ENCODE results near the gene POLR2E. TPM values are rescaled to one million over a fixed set of nuclear protein-coding genes. Genes with fewer than 3 reads are reported as not detected.
A peak's percentile ranks its signal among the peaks of the same experiment; 100 is the strongest.

The POLR2E gene
- total RNA-seq, 1 donor from 2014 or later = 137 TPM

DNA sequence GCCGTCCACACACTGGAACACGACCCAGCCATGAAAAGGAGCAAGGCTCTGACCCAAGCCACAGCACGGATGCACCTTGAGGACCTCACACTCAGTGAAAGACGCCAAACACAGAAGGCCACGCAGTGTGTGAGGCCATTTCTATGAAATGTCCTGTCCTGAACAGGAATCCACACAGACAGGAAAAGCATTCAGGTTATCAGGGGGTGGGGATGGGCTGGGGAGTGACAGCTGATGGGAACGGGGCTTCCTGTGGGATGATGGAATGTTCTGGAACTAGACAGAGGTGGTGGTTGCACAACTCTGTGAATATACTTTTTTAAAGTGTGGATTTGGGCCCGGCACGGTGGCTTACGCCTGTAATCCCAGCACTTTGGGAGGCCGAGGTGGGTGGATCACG is 39.3 kb upstream of the POLR2E start:
- DNase-seq (ENCODE audit: low spot score in 2 of 2, unreplicated experiment in 2 of 2) = no peak
- Mint-ChIP-seq H3K4me1 (peaks cover 3% of the 10 kb centered on the region), H3K9me3 (no peaks in the 10 kb centered on the region), H3K27ac (no peak overlapping the region), H3K27me3 (ENCODE audit: low read depth) (no peaks in the 10 kb centered on the region), H3K36me3 (peaks cover 7% of the 10 kb centered on the region), H3K4me3 (no peak overlapping the region)
- TF ChIP-seq, protein P1, sequence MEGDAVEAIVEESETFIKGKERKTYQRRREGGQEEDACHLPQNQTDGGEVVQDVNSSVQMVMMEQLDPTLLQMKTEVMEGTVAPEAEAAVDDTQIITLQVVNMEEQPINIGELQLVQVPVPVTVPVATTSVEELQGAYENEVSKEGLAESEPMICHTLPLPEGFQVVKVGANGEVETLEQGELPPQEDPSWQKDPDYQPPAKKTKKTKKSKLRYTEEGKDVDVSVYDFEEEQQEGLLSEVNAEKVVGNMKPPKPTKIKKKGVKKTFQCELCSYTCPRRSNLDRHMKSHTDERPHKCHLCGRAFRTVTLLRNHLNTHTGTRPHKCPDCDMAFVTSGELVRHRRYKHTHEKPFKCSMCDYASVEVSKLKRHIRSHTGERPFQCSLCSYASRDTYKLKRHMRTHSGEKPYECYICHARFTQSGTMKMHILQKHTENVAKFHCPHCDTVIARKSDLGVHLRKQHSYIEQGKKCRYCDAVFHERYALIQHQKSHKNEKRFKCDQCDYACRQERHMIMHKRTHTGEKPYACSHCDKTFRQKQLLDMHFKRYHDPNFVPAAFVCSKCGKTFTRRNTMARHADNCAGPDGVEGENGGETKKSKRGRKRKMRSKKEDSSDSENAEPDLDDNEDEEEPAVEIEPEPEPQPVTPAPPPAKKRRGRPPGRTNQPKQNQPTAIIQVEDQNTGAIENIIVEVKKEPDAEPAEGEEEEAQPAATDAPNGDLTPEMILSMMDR (IDR thresholded peaks at IDR 0.05; ENCODE audit: unreplicated experiment) = no peak

DNA sequence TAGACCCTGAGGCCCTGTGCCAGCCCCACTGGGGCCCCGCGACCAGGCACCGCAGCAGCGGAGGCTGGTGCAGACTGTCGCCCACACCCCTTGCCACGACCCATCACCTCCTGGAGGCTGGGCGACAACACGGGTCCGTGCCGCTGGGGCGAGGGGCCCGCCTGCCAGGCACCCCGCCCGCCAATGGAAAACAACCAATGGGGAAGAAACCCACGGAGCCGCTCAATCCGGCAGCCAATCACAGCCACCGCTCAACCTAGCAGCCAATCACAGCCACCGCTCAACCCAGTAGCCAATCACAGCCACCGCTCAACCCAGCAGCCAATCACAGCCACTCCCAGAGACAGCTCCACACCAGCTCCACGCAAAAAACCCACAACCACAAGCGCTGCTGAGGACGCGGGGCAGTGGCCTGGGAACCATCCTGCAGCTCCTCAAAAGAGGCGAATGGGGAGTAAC is 38.3 kb upstream of the POLR2E start:
- no peaks in the 10 kb centered on the region for H3K27me3 Mint-ChIP-seq (ENCODE audit: low read depth)
- H3K4me1 Mint-ChIP-seq = peaks cover 3% of the 10 kb centered on the region
- H3K36me3 Mint-ChIP-seq = peaks cover 1% of the 10 kb centered on the region
- DNase-seq (ENCODE audit: low spot score in 2 of 2, unreplicated experiment in 2 of 2) = no peak
- H3K27ac Mint-ChIP-seq = no peak overlapping the region
- TF ChIP-seq, protein P1 (IDR thresholded peaks at IDR 0.05; ENCODE audit: unreplicated experiment) = no peak
- H3K4me3 Mint-ChIP-seq = no peak overlapping the region
- no peaks in the 10 kb centered on the region for H3K9me3 Mint-ChIP-seq

DNA sequence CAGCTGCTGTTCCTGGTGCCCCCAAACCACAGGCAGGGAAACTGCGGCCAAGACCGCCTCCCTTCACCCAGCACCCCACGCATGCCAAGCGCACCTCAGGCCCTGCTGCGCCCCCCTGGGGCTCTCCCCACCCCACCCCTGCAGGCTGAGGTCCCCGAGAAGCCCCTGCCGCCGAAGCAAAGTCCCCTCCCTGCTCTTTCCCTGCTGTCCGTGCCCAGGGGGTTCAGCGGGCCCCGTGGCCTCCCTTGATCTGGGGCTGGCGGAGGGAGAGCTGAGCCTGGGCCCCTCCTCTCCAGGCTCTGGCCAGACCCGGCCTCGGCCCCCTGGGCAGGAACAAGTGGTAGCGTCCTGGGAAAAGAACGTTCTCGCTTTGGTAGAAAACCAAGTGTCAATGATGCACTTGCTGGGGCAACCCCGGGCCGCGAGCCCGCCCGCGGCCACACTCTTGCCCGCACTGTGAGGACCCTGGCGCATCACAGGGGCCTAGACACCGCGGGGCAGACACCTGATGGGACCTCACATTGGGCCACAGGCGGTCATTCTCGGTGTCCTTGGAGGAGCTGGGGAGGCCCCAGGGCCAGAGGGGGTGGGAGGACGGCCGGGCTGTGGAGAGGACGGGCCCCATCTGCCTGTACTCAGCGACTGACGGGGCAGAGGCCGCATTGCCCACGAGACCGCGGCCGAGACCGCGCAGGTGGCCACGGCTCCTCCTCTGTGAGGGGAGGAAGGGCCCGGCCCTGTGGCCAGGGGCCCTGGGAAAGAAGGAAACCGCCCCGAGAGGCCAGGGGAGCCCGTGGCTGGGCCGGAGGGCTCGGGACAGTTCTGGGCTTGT is 37.6 kb upstream of the POLR2E start:
- Mint-ChIP-seq H3K9me3 (no peaks in the 10 kb centered on the region), H3K27ac (no peak overlapping the region), H3K4me3 (peak overlapping the region; percentile 49), H3K4me1 (peaks cover 3% of the 10 kb centered on the region), H3K36me3 (peaks cover 1% of the 10 kb centered on the region), H3K27me3 (ENCODE audit: low read depth) (no peaks in the 10 kb centered on the region)
- DNase-seq (ENCODE audit: low spot score in 2 of 2, unreplicated experiment in 2 of 2) = no peak
- TF ChIP-seq, protein P1 (IDR thresholded peaks at IDR 0.05; ENCODE audit: unreplicated experiment) = no peak

DNA sequence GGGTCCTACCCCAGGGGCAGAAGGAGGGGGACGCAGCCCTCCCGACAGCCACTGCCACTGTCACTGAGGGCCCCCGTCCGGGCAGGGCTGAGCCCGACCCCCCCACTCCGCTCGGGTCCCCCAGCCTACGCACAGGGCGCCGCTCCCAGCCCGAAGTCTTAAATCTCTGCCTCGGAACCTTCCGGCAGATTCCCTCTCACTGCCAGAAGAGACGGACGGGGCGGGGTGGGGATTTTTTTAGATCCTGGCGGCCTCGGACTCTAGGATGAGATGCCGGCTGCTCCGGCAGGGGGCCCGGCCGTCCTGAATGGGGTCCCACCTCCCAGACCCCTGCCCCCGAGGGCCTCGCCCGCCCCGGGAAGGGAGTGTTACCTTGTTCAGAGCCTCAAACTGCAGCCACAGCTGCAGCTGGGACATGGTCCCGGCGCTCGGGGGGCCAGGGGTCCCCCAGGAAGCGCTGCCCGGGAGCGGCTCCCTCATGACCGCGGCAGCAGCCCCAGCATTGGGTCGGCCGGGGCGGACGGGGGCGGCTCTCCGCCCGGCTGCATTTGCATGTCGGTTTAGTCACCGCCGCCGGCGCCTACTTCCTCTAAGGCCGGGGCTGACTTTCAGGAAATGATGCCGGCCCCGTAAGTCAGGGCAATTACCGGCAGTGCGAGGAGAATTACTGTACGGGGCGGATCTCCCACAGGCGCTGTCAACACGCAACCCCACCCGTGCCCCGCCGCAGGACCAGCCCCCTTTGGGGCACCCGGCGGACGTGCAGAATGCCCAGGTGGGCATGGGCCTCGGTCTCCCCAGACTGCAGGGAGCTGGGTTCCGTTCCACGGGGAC is 36.8 kb upstream of the POLR2E start:
- H3K9me3 Mint-ChIP-seq = no peaks in the 10 kb centered on the region
- H3K4me3 Mint-ChIP-seq = peak overlapping the region; percentile 49
- TF ChIP-seq, protein P1 (IDR thresholded peaks at IDR 0.05; ENCODE audit: unreplicated experiment) = no peak
- peak in 1 of 2 experiments; percentile 73 for DNase-seq (ENCODE audit: low spot score in 2 of 2, unreplicated experiment in 2 of 2)
- H3K27me3 Mint-ChIP-seq (ENCODE audit: low read depth) = no peaks in the 10 kb centered on the region
- H3K4me1 Mint-ChIP-seq = peaks cover 3% of the 10 kb centered on the region
- H3K36me3 Mint-ChIP-seq = peaks cover 1% of the 10 kb centered on the region
- H3K27ac Mint-ChIP-seq = no peak overlapping the region

DNA sequence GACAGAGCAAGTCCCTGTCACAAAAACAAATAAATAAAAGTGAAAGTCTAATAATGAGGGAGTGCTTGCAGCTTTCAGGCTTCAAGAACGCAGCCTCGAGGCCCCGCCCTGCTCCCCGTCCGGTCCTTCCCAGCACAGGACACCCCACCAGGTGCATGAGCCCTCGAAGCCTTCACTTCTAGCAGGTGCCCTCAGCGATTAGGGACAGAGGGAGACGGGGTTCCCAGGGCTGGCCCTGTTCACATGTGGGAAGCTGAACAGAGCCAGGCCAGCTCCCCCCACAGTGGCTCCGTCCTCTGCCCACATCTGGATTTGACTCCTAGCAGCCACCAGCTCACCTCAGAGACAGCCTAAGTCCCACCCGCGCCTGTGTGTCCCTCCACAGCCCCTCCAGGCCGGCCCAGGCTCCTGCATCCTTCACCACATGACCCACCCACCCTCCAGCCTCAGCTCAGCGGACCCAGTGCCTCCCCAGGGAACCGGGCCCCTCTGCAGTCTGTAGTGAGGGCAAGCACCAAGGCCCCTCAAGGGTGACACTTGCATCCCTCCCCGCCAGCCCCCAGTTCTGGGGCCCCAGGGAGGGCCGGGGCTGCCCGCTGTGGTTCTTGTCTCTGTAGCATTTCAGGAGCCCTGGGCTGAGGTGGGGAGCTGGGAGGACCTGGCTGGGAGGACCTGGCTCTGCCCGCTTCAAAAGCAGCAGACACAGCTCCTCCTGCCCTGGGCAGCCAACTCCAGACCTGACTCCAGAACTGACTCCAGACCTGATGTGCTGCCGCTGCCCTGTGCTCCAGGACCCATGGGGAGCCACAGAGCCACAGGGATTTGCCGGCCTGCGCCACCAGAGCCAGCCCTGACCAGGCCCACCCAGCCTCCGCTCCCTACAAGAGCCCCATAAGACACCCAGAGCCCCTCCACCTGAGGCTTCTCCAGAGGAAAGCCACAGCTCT is 35.9 kb upstream of the POLR2E start:
- DNase-seq (ENCODE audit: low spot score in 2 of 2, unreplicated experiment in 2 of 2) = no peak
- H3K27ac Mint-ChIP-seq = no peak overlapping the region
- peak overlapping the region; percentile 49 for H3K4me3 Mint-ChIP-seq
- H3K4me1 Mint-ChIP-seq = peaks cover 3% of the 10 kb centered on the region
- H3K36me3 Mint-ChIP-seq = no peaks in the 10 kb centered on the region
- TF ChIP-seq, protein P1 (IDR thresholded peaks at IDR 0.05; ENCODE audit: unreplicated experiment) = no peak
- H3K27me3 Mint-ChIP-seq (ENCODE audit: low read depth) = no peaks in the 10 kb centered on the region
- no peaks in the 10 kb centered on the region for H3K9me3 Mint-ChIP-seq

Measured in mesothelial cell of epicardium (in vitro differentiated cells).